Glutamatergic neuron (in vitro differentiated cells): Measurements from ENCODE around the gene GFRA1. TPM values are rescaled to one million over a fixed set of nuclear protein-coding genes. Genes with fewer than 3 reads are reported as not detected.
"Not testable (repeated sequence)": the region's sequence is repeated elsewhere in the genome, so short reads cannot be mapped to it uniquely, and the experiment has no call there.

ENCODE experiments used
- DNase-seq: peaks from one replicate; pipeline ENCODE4 v3.0.0; 2022
- H3K27ac Mint-ChIP-seq: one replicate; pipeline ENCODE4 v1.8.0; 2020; ENCODE audit warnings: mild to moderate bottlenecking, mixed read lengths, inconsistent platforms; ENCODE audit not compliant: unreplicated experiment
- H3K27me3 Mint-ChIP-seq: one replicate; pipeline ENCODE4 v1.8.0; 2020; ENCODE audit warnings: mild to moderate bottlenecking, moderate library complexity, mixed read lengths, inconsistent platforms; ENCODE audit not compliant: unreplicated experiment
- H3K36me3 Mint-ChIP-seq: one replicate; pipeline ENCODE4 v1.8.0; 2020; ENCODE audit warnings: mild to moderate bottlenecking, mixed read lengths, inconsistent platforms; ENCODE audit not compliant: unreplicated experiment
- H3K4me1 Mint-ChIP-seq: one replicate; pipeline ENCODE4 v1.8.0; 2020; ENCODE audit warnings: mild to moderate bottlenecking, low read depth, mixed read lengths, inconsistent platforms; ENCODE audit not compliant: unreplicated experiment
- H3K4me3 Mint-ChIP-seq: one replicate; pipeline ENCODE4 v1.8.0; 2020; ENCODE audit warnings: mild to moderate bottlenecking, mixed read lengths, inconsistent platforms; ENCODE audit not compliant: unreplicated experiment
- H3K9me3 Mint-ChIP-seq: one replicate; pipeline ENCODE4 v1.8.0; 2020; ENCODE audit warnings: mild to moderate bottlenecking, moderate library complexity, mixed read lengths, inconsistent platforms; ENCODE audit not compliant: unreplicated experiment
- total RNA-seq: library from RNA; stranded (reverse); fragmentation: NEBNext Ultra II Directional; extraction: Animal tissue kit (Norgen Biotek cat#: 25700); gene quantifications from one replicate; pipeline ENCODE4 v1.2.1, GENCODE V29; 2021; ENCODE audit not compliant: unreplicated experiment
- TF ChIP-seq, protein P1 (sequence below): fragments of 200-600 bp; sonication (generic); IDR thresholded peaks from one replicate; pipeline ENCODE4 v1.5.0; 2021; ENCODE audit not compliant: partially characterized antibody, unreplicated experiment

The GFRA1 gene
- total RNA-seq, 1 donor from 2014 or later, result 347 TPM

DNA sequence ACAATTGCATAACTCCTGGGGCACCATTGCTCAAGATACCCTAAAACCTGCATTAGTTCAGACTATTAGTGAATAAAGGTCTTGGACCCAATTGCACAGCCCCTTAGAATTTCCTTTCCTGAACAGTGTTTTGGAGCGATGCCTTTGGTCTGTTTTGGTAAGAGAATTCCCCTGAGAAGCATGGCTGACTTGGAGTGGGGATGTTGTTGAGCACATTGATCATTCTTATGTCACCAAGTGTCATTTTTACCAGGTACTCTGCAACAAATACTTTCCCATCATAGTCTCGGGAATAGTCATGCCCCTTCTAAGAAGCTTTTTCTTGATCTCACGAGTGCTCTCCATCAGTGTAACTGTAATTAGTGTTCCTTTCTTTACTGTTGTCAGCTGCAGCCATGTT, 229.7 kb downstream of the GFRA1 start:
- Mint-ChIP-seq H3K9me3 (peaks cover 9% of the 10 kb centered on the region), H3K27ac (no peak overlapping the region), H3K27me3 (peaks cover 3% of the 10 kb centered on the region), H3K36me3 (no peaks in the 10 kb centered on the region), H3K4me1 (peaks cover 44% of the 10 kb centered on the region), H3K4me3 (no peak overlapping the region)
- TF ChIP-seq, protein P1, sequence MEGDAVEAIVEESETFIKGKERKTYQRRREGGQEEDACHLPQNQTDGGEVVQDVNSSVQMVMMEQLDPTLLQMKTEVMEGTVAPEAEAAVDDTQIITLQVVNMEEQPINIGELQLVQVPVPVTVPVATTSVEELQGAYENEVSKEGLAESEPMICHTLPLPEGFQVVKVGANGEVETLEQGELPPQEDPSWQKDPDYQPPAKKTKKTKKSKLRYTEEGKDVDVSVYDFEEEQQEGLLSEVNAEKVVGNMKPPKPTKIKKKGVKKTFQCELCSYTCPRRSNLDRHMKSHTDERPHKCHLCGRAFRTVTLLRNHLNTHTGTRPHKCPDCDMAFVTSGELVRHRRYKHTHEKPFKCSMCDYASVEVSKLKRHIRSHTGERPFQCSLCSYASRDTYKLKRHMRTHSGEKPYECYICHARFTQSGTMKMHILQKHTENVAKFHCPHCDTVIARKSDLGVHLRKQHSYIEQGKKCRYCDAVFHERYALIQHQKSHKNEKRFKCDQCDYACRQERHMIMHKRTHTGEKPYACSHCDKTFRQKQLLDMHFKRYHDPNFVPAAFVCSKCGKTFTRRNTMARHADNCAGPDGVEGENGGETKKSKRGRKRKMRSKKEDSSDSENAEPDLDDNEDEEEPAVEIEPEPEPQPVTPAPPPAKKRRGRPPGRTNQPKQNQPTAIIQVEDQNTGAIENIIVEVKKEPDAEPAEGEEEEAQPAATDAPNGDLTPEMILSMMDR, result no peak
- no peak for DNase-seq

DNA sequence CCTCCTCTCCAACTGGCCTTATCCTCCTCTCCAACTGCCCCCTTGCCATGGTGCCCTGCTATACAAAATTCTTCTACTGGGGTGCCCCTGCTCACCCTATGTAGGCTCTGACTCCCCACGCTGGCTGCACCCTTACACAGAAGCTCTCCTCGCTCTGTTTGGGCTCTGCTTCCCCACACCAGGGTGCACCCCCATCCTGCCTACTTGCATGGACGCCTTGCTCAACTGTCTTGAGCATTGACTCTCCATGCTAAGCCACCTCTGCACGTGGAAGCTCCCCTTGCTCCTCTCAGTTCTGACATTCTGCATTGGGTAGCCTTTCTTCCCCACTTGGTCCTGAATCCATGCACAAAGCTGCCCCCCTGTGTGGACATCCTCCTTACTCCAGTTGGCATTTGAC, 231.1 kb downstream of the GFRA1 start:
- peaks cover 2% of the 10 kb centered on the region for H3K9me3 Mint-ChIP-seq
- peaks cover 3% of the 10 kb centered on the region for H3K27me3 Mint-ChIP-seq
- TF ChIP-seq, protein P1, result no peak
- no peak overlapping the region for H3K27ac Mint-ChIP-seq
- DNase-seq, result no peak
- no peak overlapping the region for H3K4me3 Mint-ChIP-seq
- H3K36me3 Mint-ChIP-seq, result no peaks in the 10 kb centered on the region
- peaks cover 31% of the 10 kb centered on the region for H3K4me1 Mint-ChIP-seq

DNA sequence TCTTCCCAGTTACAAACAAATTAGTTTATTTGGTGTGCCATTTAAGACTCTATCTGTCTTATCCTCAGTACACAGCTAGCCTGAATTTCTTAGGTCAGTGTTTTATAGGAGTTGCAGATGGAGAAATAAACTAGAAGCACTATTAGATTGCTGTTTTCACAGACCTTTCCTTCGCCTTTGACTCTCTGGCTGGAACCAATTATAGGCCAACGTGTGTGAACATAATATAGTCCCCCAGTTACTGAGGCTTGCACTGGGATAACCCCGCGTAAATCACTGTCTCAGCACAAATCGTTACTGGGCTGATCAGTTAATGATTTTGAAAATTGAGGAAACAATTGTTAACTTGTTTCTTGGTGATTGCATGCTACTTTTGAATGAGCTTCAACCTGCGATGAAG, 233.4 kb downstream of the GFRA1 start:
- H3K4me1 Mint-ChIP-seq, result peaks cover 11% of the 10 kb centered on the region
- DNase-seq, result no peak
- H3K27ac Mint-ChIP-seq, result no peak overlapping the region
- H3K27me3 Mint-ChIP-seq, result no peaks in the 10 kb centered on the region
- H3K9me3 Mint-ChIP-seq, result no peaks in the 10 kb centered on the region
- TF ChIP-seq, protein P1, result no peak
- H3K4me3 Mint-ChIP-seq, result no peak overlapping the region
- H3K36me3 Mint-ChIP-seq, result no peaks in the 10 kb centered on the region

DNA sequence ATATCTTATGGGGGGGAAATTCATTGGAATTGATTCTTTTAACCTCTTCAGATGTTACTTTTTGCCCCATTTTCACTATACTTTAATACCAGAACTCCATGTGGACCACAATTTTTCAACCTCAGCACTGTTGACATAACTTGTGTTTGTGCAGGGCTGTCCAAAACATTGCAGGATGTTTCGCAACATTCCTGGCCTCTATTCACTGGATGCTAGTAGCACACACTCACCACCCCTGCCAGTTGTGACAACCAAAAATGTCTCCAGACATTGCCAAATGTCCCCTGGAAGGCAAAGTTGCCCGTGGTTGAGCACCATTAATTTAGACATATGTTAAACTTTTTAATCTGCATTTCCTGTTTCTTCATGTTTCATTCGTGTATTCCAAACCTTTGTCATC, 234.7 kb downstream of the GFRA1 start:
- no peaks in the 10 kb centered on the region for H3K27me3 Mint-ChIP-seq
- H3K4me1 Mint-ChIP-seq, result peaks cover under 1% of the 10 kb centered on the region
- no peak overlapping the region for H3K4me3 Mint-ChIP-seq
- no peak overlapping the region for H3K27ac Mint-ChIP-seq
- peaks cover 6% of the 10 kb centered on the region for H3K36me3 Mint-ChIP-seq
- peaks cover 1% of the 10 kb centered on the region for H3K9me3 Mint-ChIP-seq
- TF ChIP-seq, protein P1, result no peak
- DNase-seq, result no peak

DNA sequence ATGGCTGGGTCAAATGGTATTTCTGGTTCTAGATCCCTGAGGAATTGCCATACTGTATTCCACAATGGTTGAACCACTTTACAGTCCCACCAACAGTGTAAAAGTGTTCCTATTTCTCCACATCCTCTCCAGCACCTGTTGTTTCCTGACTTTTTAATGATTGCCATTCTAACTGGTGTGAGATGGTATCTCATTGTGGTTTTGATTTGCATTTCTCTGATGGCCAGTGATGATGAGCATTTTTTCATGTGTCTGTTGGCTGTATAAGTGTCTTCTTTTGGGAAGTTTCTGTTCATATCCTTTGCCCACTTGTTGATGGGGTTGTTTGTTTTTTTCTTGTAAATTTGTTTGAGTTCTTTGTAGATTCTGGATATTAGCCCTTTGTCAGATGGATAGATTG, 237.6 kb downstream of the GFRA1 start:
- H3K4me3 Mint-ChIP-seq, H3K27me3 Mint-ChIP-seq, H3K9me3 Mint-ChIP-seq, H3K4me1 Mint-ChIP-seq, H3K27ac Mint-ChIP-seq, DNase-seq: not testable (repeated sequence)
- peaks cover 16% of the 10 kb centered on the region for H3K36me3 Mint-ChIP-seq

DNA sequence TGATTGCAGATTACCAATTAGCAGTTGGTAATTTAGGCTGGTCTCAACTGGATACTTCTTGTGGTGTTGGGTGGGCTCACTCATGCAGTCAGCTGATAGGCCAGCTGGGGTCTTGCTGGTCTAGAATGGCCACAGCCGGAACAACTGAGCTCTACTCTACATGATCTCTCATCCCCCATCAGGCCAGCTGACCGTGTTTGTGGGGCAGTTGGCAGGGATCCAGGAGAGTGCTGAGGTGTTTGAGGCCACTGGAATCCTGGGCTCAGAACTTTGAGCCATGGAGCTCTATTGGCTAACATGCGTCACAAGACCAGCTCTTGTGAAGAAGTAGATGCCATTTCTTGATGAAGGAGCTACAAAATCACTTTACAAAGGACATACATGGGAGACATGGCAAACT, 242.4 kb downstream of the GFRA1 start:
- TF ChIP-seq, protein P1, result no peak

More for the DNA sequence above, 242.4 kb downstream of the GFRA1 start:
- Mint-ChIP-seq H3K9me3 (peaks cover 9% of the 10 kb centered on the region), H3K4me3 (no peak overlapping the region), H3K27ac (no peak overlapping the region), H3K36me3 (peaks cover 21% of the 10 kb centered on the region), H3K27me3 (peaks cover 4% of the 10 kb centered on the region), H3K4me1 (no peaks in the 10 kb centered on the region)
- DNase-seq, result no peak
